NCI-H2227 (cell line): ENCODE data around the gene P2RY11.

Experiments
- DNase-seq: peaks from one replicate; lab custom pipeline; 2025; ENCODE audit not compliant: unreplicated experiment; lab: John Stamatoyannopoulos, UW

The P2RY11 gene, protein sequence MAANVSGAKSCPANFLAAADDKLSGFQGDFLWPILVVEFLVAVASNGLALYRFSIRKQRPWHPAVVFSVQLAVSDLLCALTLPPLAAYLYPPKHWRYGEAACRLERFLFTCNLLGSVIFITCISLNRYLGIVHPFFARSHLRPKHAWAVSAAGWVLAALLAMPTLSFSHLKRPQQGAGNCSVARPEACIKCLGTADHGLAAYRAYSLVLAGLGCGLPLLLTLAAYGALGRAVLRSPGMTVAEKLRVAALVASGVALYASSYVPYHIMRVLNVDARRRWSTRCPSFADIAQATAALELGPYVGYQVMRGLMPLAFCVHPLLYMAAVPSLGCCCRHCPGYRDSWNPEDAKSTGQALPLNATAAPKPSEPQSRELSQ

DNA sequence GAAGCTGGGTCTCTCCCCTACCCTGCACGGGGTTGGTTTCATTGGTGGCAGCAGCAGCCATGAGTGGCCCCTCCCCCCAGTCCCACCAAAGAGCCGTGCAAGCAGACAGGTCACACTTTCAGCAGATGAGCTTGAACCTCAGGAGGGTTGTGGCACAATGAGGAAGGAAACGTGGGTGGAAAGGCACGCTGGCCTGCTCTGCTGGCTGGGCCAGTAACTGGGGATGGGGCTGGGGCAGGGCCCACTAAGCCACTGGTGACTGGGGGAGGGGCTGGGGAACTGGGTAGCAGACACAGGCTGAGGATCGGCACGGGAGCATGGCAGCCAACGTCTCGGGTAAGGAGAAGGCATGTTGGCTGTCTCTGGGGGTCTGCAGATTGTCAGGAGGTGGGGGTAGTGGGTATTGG lies at the start of gene P2RY11:
Gene P2RY11, plus strand, starts transcription at position 289 of the 407 bp plus-strand sequence. Its CDS starts 29 bp downstream, at position 318.
- no peak for DNase-seq

DNA sequence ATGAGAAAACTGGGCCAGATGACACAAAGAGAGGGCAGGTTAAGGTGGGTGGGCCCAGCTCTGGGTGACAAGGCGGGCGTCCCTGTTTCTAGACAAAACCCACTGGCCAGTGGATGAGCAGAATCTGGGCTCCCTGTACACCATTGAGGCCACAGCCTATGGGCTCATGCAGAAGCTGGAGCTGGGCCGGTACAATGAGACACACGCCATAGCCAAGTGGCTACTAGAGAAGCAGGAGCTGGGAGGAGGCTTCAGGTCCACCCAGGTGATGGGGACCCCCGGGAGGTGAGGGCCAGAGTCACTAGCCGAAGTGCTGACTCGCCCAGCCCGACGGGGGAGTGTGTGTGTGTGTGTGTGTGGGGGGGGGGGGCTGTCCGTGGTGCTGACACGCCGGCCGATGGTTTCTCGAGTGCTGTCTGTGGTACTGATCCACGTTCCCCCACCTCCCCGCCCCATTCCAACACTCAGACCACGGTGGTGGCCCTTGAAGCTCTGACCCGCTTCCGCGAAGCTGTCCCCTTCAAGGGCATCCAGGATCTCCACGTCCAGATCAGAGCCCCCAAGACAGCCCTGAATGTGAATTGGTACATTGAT lies 49.7 kb upstream of the P2RY11 start:
- DNase-seq: no peak

DNA sequence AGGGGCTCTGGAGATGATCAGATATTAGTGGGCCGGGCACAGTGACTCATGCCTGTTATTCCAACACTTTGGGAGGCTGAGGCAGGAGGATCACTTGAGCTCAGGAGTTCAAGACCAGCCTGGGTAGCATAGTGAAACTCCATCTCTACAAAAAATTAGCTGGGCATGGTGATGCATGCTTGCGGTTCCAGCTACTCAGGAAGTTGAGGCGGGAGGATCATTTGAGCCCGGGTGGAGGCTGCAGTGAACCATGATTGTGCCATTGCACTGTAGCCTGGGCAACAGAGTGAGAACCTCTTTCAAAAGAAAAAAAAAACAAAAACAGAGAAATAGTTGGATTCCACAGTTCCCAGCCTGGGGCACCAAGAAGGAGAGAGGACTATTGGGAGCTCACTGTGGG lies 43.3 kb upstream of the P2RY11 start:
- no peak for DNase-seq

DNA sequence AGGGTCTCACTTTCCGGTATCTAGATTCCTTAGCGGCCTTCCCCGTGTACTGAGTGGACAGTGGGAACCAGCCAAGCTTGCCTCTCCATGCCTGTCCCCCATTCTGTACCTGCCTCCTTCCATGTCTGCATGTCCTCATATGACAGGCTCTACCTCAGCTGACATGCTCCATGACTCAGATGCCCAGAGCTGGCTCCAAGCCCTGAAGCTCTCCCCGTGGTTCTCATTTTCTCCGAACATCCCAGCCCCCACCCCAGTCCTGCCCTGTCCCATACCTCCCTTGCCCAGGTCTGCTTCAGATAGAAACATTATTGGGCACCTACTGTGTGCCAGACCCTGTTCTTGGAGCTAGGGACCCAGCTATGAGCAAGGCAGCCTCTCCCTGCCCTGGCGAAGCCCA lies 42.4 kb upstream of the P2RY11 start:
- no peak for DNase-seq

DNA sequence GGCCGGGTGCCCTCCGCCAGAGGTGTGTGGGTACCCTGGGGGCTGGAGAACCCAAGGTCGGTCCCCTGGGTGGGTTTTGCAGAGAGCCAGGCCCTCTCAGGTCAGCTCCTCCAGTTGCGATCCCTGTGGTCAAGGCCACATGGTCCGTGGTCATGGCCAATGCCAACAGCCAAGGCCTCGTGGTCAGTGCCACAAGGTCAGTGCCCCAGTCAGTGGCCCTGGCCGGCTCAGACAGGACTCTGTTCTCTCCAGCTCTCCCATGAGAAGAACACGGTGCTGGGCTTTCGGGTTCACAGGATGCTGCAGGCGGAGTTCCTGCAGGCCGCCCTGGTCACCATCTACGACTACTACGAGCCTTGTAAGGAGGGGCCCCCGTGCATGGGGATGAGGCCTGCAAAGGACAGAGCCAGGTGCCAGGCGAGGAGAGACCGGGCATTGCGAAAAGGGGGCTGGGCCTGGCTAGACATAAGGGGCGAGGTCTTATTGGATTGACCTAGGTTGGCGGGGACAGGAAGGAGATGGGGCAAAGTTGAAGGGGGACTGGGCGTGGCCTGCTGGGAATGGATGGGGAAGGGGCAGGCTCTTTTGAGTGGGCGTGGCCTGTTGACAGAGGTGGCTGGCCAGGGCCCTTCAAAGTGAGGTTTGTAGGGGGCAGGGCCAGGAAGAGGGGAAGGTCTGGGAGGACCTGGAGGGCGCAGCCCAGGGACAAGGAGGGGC lies 40.6 kb upstream of the P2RY11 start:
- DNase-seq: no peak

DNA sequence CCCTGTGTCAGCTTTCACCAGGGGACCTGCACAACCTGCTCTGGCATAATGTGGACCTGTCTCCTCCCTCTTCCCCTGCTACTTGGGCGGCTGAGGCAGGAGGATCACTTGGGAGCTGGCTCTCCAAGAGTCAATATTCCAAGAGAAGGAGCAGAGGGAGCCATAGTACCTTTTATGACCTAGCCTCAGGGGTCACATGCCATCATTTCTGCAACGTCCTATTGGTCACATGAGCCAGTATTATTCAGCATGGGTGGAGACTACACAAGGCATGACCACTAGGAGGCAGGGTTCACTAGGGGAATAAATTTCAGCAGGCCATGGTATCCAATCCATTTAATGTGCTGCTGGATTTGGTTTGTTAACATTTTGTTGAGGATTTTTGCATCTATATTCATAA lies 37.3 kb upstream of the P2RY11 start:
- no peak for DNase-seq

DNA sequence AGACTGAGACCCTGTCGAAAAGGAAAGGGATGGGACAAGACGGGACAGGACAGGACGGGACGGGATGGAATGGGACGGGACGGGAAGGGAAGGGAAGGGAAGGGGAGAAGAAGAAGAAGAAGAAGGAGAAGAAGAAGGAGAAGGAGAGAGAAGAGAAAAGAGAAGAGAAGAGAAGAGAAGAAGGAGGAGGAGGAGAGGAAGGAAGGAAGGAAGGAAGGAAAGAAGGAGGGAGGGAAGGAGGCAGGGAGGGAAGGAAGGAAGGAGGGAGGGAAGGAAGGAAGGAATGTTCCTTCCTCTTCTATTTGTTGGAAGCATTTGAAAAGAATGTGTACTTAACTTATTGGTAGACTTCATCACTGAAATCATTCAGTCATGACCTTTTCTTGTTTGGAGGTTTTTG lies 35.0 kb upstream of the P2RY11 start:
- no peak for DNase-seq

DNA sequence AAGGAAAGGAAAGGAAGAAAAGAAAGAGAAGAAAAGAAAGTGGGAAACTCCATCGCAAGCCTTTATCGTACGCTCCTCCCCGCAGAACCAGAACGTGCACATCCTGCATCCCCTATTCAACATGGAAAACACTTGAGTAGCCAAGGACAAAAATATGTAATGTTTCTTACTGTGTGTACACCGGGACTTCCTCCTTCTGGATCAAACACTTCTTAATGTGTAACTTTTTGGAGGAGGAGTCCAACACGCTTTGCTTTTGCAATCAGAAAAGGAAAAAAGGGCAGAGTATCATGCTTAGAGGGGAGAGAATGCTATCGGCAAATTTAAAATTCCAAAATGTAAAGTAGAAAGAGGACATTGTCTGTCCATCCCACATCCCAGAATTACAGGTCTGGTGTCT lies 33.2 kb upstream of the P2RY11 start:
- no peak for DNase-seq

DNA sequence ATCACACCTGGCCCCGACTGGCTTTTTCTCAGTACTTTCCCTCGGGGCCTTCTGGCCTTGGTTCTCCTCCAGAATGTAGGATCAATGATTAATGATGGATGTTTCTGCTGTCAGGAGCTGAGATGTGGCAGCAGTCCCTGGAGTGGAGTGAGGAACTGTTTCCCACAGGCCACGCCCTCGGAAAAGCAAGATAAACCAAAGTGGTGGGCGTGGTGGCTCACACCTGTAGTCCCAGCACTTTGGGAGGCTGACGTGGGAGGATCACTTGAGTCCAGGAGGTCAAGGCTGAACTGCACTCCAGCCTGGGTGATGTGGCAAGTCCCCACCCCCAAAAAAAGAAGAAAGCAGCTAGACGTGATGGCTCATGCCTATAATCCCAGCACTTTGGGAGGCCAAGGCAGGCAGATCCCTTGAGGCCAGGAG lies 32.5 kb upstream of the P2RY11 start:
- DNase-seq: no peak

DNA sequence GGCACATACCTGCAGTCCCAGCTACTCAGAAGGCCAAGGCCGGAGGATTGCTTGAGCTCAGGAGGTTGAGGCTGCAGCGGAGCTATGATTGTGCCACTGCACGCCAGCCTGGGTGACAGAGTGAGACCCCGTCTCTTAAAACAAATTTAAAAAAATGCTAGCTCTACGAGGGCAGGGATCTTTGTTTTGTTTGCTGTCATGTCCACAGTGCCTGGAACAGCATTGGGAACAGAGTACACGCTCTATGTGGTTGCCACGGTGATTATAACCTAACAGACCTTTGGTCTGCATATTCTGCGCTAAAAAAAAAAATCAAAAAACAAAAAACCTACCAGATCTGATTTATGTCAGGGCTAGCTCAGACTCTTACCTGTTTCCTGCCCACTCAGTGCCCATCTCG lies 27.6 kb upstream of the P2RY11 start:
- DNase-seq: no peak

DNA sequence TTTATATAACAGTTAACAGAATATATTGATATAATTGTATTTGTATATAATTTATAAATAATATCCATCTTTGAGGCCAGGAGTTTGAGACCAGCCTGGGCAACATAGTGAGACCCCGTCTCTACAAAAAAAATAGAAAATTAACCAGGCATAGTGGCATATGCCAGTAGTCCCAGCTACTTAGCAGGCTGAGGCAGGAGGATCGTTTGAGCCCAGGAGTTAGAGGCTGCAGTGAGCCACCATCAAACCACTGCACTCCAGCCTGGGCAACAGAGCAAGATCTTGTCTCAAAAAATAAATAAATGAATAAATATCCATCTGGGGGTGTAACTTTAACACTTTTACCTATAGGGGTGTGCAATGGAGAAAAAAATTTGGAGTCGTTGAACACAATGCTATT lies 26.7 kb upstream of the P2RY11 start:
- no peak for DNase-seq

DNA sequence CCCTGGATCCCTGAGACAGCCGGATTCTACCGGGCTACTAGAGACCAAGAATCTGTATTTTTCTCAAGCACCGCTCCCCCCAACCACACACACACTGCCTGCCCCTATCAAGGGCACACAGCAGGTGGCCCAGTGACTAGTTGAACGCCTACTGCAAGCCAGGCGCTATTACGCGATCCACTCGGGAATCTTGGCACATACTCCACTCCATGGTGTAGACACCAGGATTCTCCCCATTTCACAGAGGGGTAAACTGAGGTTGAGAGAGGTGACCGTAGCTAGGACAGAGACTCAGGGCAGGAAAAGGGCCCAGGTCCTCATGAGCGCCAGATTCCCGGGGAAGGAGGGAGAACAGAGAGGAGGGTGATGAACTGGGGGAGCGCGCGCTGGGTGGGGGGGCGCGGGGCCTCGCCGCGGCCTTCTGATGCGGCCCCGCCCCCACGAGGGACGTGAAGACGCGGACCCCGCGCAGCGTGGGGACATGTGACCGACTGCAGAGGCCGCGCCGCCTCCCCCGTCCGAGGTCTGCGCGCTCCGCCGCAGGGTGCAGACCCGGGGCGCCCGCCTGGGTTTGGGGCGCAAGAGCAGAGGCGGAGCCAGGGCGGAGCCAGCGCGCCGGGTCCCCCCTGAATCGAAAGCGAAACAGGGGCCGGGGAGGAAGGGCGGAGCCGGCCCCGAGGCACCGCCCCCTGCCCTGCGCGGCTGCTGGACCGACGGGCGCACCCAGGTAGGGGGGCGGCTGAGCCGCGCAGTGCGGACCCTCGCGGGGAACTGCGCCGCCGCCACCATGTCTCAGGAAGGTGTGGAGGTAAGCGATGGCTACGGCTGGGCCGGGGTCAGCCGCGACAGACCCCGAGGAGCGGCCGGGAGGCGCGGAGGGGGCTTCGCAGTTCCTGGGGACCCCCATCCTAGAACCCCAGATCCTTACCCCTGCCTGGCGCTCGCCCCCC lies 25.6 kb upstream of the P2RY11 start, which contains the start of gene SHFL:
Gene SHFL, plus strand, starts transcription at position 677 of the 950 bp plus-strand sequence. Its CDS starts 111 bp downstream, at position 788.
- peak; percentile 60 for DNase-seq

DNA sequence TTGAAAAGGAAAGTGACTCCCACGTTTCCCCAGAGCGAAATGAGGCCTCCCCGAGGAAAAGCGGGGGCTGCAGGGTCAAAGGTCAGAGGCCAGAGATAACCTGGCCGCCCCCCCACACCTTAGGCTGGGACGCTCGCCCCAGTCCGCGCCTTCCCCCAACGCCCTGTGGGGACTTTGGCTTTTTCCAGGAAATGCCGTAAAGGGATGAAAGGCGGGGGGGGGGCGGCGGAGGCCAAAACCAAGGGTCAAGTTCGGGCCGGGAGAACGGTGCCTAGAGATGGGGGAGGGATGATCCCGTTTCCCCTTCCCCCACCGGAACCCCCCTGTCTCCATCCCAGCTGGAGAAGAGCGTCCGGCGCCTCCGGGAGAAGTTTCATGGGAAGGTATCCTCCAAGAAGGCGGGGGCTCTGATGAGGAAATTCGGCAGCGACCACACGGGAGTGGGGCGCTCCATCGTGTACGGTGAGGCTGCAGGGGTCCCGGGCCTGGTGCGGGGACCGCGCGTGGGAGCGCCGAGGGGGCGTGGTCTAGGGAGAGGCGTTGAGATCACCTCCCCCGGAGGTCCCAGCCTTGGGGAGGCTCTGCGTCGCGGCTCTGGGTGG lies 24.8 kb upstream of the P2RY11 start:
- no peak for DNase-seq

DNA sequence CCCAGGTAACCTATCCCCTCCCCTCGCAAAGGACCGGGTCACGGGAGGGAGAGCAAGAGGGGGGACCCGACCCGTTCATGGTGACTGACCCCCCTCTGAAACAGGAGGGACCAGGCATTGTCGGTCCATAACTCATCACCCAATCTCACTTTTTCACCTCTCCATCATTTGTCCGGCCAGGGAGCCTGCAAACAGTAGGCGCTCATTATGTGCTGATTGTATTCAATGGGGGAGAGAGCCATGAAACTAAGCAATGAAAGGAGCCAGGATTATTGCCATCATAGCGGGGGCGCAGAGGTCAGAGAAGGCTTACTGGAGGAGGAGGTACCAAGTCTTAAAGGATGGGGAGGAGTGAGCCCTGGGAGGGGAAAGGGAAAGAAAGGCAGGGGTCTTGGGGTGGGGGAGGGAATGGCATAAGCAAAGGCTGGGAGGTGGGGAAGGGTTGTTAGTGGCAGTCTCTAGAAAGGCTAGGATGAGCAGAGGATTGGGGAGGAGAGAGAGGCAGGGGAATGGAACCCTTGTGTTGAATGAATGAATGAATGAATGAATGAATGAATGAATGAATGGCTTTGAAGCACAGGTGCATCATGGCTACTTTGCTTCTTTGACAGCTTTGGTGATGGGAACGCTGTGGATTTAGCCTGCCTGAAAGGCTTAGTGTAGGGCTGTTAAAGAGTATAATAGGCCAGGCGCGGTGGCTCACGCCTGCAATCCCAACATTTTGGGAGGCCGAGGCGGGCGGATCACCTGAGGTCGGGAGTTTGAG lies 24.0 kb upstream of the P2RY11 start:
- DNase-seq: no peak

DNA sequence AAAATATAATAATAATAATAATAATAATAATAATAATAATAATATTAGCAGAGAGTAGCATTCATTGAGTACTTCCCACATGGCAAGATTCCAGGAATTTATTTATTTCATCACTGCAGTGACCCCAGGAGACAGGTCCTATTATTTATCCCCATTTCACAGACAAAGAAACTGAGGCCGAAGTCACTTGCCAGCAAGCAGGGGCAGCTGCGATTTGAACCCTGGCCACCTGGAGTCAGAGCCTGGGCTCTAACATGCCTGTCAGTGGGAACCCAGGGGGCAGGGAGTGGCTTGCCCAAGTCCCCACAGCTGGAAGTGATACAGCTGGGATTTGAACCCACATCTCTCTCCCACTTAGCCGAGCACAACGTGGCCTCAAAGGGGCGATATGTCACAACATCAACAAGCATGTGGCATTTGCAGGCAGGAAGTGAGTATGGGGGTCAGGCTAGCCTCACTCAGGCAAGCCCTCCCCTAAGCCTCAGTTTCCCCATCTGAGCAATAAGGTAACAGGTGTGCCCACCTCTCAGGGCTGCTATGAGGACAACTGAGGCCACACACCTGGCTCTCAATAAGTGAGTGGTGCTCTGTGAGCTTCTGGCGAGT lies 22.4 kb upstream of the P2RY11 start:
- no peak for DNase-seq

DNA sequence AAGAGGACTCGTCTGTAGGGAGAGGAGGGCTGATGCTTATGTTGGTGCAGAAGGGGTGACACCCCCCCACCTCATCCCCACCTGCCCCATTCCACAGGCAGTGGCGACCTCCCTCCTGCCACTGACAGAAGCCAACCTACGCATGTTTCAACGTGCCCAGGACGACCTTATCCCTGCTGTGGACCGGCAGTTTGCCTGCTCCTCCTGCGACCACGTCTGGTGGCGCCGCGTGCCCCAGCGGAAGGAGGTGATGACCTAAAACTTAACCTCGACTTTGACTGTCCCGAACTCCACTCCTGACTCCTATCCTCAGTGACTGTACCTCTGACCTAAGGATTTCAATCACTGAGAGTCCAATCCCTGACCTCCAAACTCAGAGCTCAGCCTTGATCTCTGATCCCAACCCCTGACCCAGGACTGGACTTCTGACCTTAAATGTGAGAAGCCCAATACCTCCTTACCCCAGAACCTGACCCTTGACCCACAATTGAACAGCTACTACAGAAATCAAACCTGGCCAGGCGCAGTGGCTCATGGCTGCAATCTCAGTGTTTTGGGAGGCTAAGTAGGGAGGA lies 21.6 kb upstream of the P2RY11 start:
- DNase-seq: no peak

DNA sequence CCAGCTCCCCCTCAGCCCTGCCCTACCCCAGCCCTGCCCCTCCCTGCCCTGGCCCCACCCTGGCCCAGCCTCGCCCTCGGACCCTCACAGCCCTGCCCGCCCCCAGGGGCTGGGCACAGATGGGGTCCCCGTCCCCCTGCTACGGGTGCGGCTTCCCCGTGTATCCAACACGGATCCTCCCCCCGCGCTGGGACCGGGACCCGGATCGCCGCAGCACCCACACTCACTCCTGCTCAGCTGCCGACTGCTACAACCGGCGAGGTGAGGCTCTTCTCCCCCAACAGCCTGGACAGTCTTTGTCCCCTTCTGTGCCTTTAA lies 20.2 kb upstream of the P2RY11 start:
- DNase-seq: no peak

DNA sequence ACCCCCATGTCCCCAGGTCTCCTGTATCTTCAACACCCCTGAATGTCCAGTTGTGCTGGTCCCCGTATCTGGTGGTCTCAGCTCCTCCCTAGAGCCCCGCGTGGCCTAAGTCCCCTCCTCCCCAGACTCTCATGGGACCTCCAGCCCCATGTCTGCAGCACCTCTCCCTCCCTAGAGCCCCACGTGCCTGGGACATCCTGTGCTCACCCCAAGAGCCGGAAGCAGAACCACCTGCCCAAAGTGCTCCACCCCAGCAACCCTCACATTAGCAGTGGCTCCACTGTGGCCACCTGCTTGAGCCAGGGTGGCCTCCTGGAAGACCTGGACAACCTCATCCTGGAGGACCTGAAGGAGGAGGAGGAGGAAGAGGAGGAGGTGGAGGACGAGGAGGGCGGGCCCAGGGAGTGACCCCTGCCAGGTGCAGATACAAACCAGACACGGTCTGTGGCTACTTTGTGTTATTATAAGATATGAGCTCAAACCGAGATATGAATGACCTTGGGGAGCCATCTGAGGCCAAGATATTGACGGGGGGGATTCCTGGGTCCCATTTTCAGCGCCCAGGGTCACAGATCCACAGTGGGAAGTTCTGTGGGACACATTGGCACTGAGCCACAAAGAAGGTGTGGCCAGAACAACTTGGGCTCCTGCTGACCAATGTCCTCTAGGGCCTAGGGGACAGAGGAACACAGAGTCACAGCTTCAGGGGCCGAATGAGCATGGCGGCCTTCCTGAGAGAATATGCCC lies 19.4 kb upstream of the P2RY11 start:
- no peak for DNase-seq
